GM12878 (cell line): ENCODE results near the gene PSRC1.

Experiments used
- RAD21 ChIP-seq: IDR thresholded peaks from 2 replicates; pipeline ENCODE4 v1.6.1; 2011; ENCODE audit warnings: mild to moderate bottlenecking, low read depth, low read length, moderate library complexity; ENCODE audit not compliant: insufficient read depth
- TF ChIP-seq, protein P1 (sequence below), 3 experiments: IDR thresholded peaks in 2 of 3; conservative IDR thresholded peaks in 1 of 3; 2 replicates each; pipeline ENCODE4 v1.5.1; 2011; ENCODE audit warnings: low read depth in 3 of 3, low read length in 3 of 3, mild to moderate bottlenecking in 3 of 3, control low read depth in 2 of 3, moderate library complexity in 2 of 3, inconsistent platforms in 1 of 3, mixed read lengths in 1 of 3; ENCODE audit not compliant: control insufficient read depth in 2 of 3, insufficient read depth in 1 of 3; ENCODE audit errors: extremely low read depth in 1 of 3

DNA sequence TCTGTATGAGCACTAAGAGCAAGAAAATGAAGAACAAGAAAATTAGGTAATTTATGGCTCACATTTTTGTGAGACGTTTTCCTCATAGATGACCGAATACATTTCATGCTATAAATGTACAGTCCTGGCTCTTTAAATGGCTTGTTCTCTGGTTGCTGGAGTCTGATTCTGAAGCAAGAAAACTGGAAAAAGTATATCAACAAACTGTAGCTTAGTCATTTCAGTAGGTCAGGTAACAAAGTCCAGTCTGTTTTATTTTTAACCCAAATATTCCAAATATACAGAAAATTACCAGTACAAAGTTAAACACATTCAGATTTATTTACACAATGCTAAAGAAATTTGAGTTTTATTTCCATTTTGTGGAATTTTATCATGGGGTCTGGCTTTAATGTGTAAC is 26.4 kb upstream of the PSRC1 start:
- TF ChIP-seq, protein P1, sequence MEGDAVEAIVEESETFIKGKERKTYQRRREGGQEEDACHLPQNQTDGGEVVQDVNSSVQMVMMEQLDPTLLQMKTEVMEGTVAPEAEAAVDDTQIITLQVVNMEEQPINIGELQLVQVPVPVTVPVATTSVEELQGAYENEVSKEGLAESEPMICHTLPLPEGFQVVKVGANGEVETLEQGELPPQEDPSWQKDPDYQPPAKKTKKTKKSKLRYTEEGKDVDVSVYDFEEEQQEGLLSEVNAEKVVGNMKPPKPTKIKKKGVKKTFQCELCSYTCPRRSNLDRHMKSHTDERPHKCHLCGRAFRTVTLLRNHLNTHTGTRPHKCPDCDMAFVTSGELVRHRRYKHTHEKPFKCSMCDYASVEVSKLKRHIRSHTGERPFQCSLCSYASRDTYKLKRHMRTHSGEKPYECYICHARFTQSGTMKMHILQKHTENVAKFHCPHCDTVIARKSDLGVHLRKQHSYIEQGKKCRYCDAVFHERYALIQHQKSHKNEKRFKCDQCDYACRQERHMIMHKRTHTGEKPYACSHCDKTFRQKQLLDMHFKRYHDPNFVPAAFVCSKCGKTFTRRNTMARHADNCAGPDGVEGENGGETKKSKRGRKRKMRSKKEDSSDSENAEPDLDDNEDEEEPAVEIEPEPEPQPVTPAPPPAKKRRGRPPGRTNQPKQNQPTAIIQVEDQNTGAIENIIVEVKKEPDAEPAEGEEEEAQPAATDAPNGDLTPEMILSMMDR (IDR thresholded peaks at IDR 0.05 in 2 of 3, conservative IDR thresholded peaks at IDR 0.05 in 1 of 3; ENCODE audit: control insufficient read depth in 2 of 3, extremely low read depth in 1 of 3, insufficient read depth in 1 of 3, low read depth in 3 of 3, low read length in 3 of 3): no peak
- no peak for TF ChIP-seq RAD21
